Testis (tissue), 3 donors: ENCODE measurements around the gene PRUNE2. TPM values are rescaled to one million over a fixed set of nuclear protein-coding genes. Genes with fewer than 3 reads are reported as not detected.

Experiments
- DNase-seq: peaks from one replicate; pipeline ENCODE4 v3.0.0-alpha.2; 2019
- H3K27ac ChIP-seq, 2 donors: fragments of 200-600 bp; sonication (generic); one replicate each; pipeline ENCODE4 v1.5.1; 2019
- H3K27me3 ChIP-seq: fragments of 200-600 bp; sonication (generic); one replicate; pipeline ENCODE4 v1.5.1; 2019
- H3K36me3 ChIP-seq: fragments of 200-600 bp; sonication (generic); one replicate; pipeline ENCODE4 v1.5.1; 2017; ENCODE audit warnings: low read depth; ENCODE audit errors: missing control alignments
- H3K4me1 ChIP-seq: fragments of 200-600 bp; sonication (generic); one replicate; pipeline ENCODE4 v1.5.1; 2019
- H3K4me3 ChIP-seq, 2 donors: fragments of 200-600 bp; sonication (generic); one replicate each; pipeline ENCODE4 v1.5.1; 2017 to 2019
- H3K9me3 ChIP-seq: fragments of 200-600 bp; sonication (generic); one replicate; pipeline ENCODE4 v1.5.1; 2017
- CTCF ChIP-seq, 3 experiments: fragments of 450-650 bp in 2 of 3; fragments of 200-600 bp in 1 of 3; sonication (generic) in 1 of 3; IDR thresholded peaks; one replicate each; pipeline ENCODE4 v1.5.1; 2016 to 2019; ENCODE audit warnings: antibody characterized with exemption in 3 of 3, mild to moderate bottlenecking in 2 of 3, moderate library complexity in 1 of 3
- POLR2A ChIP-seq: fragments of 450-650 bp; IDR thresholded peaks from one replicate; pipeline ENCODE4 v1.6.1; 2017; ENCODE audit warnings: antibody characterized with exemption, mild to moderate bottlenecking, moderate library complexity
- WGBS, 2 donors: methylation state at CpG; one replicate each; pipeline ENCODE4 v1.1.5; 2018; 5-methylcytosine and 5-hydroxymethylcytosine counted together
- intact Hi-C: fragments of 100-400 bp; cut with DNase I; formaldehyde crosslinking; loops from one replicate; pipeline ENCODE4 v1.15.1; 2023; ENCODE audit warnings: low total_unique reads
- polyA plus RNA-seq: library from polyadenylated mRNA; stranded (reverse); fragments of 350-450 nt; fragmentation: Illumina TruSeq; extraction: RNeasy Lipid Tissue Mini Kit (QIAGEN cat#74804); gene quantifications from one replicate; pipeline ENCODE4 v1.2.3, GENCODE V29; 2014; ENCODE audit warnings: low read depth, low replicate concordance; ENCODE audit not compliant: insufficient read depth
- total RNA-seq, 2 donors: library from RNA; depleted of rRNA; stranded (reverse); fragments of >200 nt; gene quantifications; one replicate each; pipeline ENCODE4 v1.2.3, GENCODE V29; 2016

The PRUNE2 gene
- total and polyA plus RNA-seq, 3 donors from 2014 or later: 15.8 to 19.3 (median 17.2) TPM

DNA sequence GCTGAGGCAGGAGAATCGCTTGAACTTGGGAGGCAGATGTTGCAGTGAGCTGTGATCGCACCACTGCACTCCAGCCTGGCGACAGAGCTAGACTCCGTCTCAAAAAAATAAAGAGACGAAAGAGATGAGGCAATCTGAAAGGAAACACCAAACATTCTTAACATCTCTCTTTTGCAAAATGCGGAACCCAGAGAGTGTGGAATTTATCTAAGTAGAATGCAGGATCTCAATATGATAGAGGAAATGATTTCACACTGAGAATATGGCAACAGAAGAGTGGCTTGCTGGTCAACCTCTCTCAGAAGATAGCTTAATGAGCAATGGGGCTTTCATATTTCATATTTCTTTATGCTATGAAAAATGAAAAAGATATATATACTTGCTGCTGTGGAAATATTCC lies 175.1 kb downstream of the PRUNE2 start:
- TF ChIP-seq CTCF (IDR thresholded peaks at IDR 0.05): no peak
- no peak for TF ChIP-seq POLR2A
- WGBS, 2 donors: 90 to 100% methylated on average over 6 of the region's 6 CpGs
- intact Hi-C loops: no loop called here

GRCh38 chr9:76729980-76730737 lies 175.8 kb downstream of the PRUNE2 start:
- Histone ChIP-seq H3K4me1 (no peaks in the 10 kb centered on the region), H3K27ac (no peak overlapping the region), H3K36me3 (no peaks in the 10 kb centered on the region), H3K4me3 (no peak overlapping the region), H3K27me3 (no peaks in the 10 kb centered on the region), H3K9me3 (no peaks in the 10 kb centered on the region)
- TF ChIP-seq CTCF (IDR thresholded peaks at IDR 0.05): no peak
- TF ChIP-seq POLR2A: peak; percentile 13
- 87 to 91% methylated on average over 8 of the region's 8 CpGs for WGBS, 2 donors
- intact Hi-C loops: no loop called here
- no peak for DNase-seq

More for the DNA sequence above, 175.1 kb downstream of the PRUNE2 start:
- Histone ChIP-seq H3K27me3 (no peaks in the 10 kb centered on the region), H3K9me3 (no peaks in the 10 kb centered on the region), H3K36me3 (no peaks in the 10 kb centered on the region), H3K4me3 (no peak overlapping the region), H3K27ac (no peak overlapping the region), H3K4me1 (no peaks in the 10 kb centered on the region)
- DNase-seq: no peak

- intact Hi-C loops: no loop called here
- no peak for DNase-seq
- no peaks in the 10 kb centered on the region for H3K27me3 ChIP-seq
- H3K4me3 ChIP-seq: no peak overlapping the region
- H3K27ac ChIP-seq: no peak overlapping the region
- 91% methylated on average over 3 of the region's 3 CpGs for WGBS, 2 donors
- H3K4me1 ChIP-seq: no peaks in the 10 kb centered on the region
- no peaks in the 10 kb centered on the region for H3K36me3 ChIP-seq
- no peak for TF ChIP-seq CTCF (IDR thresholded peaks at IDR 0.05)
- no peaks in the 10 kb centered on the region for H3K9me3 ChIP-seq
These were observed 176.8 kb downstream of the PRUNE2 start for GRCh38 chr9:76729116-76729515.

DNA sequence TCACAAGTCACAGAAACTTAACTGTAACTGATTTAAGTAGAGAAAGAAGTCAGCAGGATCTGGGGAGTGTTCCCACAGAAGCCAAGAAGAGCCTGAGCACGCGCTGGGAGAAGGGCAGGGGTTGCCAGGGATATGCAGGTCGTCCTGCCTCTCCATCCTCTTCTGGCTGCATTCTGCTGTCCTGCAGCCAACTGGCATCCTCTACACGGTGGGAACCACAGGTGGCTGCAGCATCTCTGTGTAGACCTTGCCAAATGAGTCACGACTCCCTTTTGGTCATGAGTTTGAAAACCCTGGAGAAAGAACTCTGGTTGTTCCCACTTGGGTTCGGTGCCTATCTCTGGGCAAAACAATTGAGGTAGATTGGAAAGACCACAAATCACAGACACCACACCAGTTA lies 180.0 kb downstream of the PRUNE2 start:
- no peak for TF ChIP-seq POLR2A
- no peak for TF ChIP-seq CTCF (IDR thresholded peaks at IDR 0.05)
- 46 to 74% methylated on average over 5 to 6 of the region's 6 CpGs for WGBS, 2 donors
- intact Hi-C loops: no loop called here
- no peaks in the 10 kb centered on the region for H3K27me3 ChIP-seq
- no peak overlapping the region for H3K4me3 ChIP-seq
- no peaks in the 10 kb centered on the region for H3K36me3 ChIP-seq
- no peaks in the 10 kb centered on the region for H3K4me1 ChIP-seq
- H3K9me3 ChIP-seq: no peaks in the 10 kb centered on the region
- H3K27ac ChIP-seq: no peak overlapping the region
- no peak for DNase-seq

DNA sequence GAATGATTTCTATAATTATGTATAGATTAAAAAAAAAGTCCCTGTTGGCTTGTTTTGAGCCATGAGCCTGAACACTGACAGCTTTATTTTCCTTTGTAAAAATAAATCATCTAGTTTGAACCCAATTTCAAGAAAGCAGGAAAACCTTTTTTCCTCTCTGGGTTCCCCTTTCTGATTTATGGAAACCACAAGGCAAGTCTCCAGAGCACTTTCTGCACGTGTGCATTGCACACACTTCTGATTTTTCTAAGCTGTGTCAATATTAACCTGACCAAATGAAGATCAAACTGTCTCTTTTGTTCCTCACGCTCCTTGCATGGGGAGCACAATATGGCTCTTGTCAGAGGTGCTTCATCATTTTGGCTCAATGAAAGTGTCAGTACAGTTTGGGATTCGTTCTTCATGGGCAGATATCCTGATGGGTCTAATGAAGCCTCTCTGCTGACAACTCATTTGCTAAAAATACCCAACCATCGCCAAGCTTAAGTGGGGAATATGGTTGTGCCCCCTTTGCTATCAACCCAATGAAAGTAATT lies 180.8 kb downstream of the PRUNE2 start:
- 60 to 68% methylated on average over 4 of the region's 4 CpGs for WGBS, 2 donors
- no peak overlapping the region for H3K27ac ChIP-seq

More for the DNA sequence above, 180.8 kb downstream of the PRUNE2 start:
- no peaks in the 10 kb centered on the region for H3K9me3 ChIP-seq
- no peak overlapping the region for H3K4me3 ChIP-seq
- no peaks in the 10 kb centered on the region for H3K4me1 ChIP-seq
- no peaks in the 10 kb centered on the region for H3K27me3 ChIP-seq
- H3K36me3 ChIP-seq: no peaks in the 10 kb centered on the region
- no peak for DNase-seq
- TF ChIP-seq POLR2A: no peak
- TF ChIP-seq CTCF (IDR thresholded peaks at IDR 0.05): no peak
- intact Hi-C loops: no loop called here
